CD4-positive, alpha-beta T cell treated with Interleukin-15 for 1 hour (primary cell): ENCODE measurements around the gene SGTA.

Experiments used
- DNase-seq: peaks from one replicate; pipeline ENCODE4 v3.0.0-alpha.2; 2020

The SGTA gene

GRCh38 chr19:2809387-2810140 lies 26.5 kb upstream of the SGTA start:
- no peak for DNase-seq

GRCh38 chr19:2808129-2808941 lies 25.3 kb upstream of the SGTA start:
- DNase-seq, result no peak

DNA sequence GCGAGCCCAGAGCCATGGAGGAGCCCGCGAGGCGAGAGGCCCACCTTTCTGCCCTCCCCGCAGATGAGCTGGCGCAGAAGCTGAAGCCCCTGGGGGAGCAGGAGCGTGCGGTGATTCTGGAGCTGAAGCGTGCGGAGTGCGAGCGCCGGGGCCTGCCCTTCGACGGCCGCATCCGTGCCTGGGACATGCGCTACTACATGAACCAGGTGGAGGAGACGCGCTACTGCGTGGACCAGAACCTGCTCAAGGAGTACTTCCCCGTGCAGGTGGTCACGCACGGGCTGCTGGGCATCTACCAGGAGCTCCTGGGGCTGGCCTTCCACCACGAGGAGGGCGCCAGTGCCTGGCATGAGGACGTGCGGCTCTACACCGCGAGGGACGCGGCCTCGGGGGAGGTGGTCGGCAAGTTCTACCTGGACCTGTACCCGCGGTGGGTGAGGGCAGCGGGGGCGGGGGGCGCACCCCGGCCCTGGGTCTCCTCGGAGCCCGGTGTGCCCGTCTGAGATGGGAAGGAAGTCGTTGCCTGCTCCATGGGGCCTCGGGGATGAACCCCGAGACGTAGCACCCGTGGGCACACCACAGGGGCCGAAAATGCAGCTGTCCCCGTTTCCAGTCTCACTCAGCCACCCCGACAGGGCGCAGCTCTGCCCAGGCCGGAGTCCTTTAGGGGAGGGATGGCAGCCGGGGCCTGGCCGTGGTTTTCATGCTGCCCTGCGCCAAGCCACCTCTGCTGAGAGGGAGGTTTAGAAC lies 24.5 kb upstream of the SGTA start:
- DNase-seq, result no peak

DNA sequence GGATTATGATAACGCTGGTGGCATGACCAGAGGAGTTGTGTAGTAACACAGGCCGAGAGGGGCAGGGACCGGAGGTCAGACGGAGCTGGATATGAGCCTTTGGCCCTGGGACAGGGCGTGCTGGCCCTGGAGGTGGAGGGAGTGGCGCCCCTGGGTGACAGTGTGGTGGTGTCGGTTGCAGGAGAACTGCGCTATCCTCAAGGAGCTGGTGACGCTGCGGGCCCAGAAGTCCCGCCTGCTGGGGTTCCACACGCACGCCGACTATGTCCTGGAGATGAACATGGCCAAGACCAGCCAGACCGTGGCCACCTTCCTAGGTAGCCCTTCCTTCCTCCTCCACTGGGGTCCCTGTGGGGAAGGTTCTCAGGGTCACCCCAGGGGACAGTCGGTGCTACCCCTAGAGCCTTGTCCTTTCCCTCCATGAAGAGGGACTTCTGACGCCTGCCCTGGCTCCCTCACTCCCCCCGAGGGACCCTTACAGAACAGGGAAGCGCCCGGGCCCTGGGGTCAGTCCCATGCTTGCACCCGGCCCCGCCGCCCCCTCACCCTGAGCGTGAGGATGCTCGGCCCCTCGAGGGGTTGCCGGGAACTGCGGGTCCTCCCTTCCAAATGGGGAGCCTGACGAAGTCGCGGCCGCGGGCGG lies 23.8 kb upstream of the SGTA start:
- DNase-seq, result no peak

DNA sequence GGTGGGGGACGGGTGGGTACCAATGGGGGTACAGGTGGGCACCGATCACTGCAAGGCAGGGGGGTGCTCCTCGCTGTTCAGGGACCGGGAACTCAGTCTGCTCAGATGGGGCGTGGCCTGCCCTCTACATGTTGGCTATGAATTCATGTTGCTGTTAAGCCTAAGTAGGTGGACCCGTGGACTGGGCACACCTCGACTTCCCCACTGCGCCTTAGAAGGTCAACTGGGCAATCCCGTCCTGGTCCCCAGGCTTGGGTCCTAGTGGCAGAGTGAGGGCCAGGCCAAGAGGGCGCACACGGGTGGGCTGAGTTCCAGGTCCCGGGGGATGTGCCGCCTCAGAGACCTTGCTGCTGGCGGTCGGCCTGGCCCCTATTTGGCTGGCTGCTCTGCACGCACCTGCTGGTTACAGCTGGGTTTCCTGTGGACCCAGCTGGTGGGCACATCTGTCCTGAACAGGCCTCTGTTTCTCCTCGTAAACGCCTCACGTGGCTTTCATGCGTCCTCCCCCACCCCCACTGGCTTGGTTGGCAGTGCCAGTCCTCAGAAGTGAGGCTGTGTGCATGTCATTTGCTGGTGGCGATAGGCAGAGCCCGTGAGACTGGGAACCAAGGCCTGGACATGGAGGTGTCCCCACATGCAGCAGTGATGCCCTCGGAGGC lies 23.0 kb upstream of the SGTA start:
- no peak for DNase-seq

GRCh38 chr19:2805261-2805900 lies 22.3 kb upstream of the SGTA start:
- no peak for DNase-seq

DNA sequence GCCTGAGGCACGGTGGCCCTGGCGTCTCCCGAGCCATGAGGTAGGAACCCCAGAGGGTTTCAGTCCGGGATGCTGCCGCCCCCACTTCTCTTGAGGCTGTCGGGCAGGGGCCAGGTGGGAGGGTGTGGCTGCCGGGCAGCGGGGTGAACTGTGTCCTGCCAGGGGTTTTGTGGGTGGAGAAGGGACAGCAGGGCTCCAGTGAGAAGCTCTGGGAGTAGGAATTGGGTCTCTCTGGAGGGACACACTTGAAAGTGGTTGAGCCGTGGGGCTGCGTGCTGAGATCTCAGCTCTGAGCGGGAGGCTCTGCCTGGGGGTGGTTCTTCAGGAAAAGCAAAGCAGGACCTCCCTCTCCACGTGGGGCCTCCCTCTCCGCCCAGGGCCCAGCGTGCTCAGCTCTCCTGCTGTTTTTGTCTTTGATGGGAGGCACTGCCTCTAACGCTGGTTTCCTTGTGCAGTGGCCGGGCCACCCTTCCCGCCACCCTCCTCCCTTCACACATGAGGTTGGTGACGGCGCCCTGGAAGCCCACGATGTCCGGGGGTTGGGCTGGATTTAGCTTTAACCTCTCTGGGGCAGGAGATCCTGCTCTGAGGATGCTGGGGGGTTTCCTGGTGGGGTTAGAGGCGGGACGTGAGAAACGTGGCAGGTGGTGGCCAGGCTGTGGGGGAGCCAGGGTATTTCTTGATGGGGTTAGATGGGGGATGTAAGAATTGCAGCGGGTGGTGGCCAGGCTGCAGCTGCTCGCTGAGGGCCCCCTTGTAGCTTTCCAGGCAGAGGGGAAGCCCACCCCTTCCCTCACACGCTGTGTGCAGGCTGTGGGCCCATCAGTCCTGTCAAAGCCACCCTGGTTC lies 21.3 kb upstream of the SGTA start:
- no peak for DNase-seq

GRCh38 chr19:2803486-2804155 lies 20.5 kb upstream of the SGTA start:
- no peak for DNase-seq

DNA sequence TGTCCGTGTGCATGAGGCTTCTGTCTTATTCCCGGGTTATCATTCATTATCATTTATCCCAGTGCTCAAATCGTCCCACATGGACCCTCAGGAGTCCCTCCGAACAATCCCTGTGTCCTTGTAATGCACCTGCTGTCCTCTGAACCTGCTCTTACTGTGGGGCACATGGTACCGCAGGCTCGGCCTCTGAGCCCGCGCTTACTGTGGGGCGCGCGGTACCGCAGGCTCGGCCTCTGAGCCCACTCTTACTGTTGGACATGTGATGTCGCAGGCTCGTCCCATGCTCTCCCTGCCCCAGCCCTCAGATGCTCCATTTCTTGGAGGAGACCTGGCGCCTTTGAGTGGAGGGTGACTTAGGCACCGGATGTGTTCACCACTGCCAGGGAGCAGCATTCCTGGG lies 19.8 kb upstream of the SGTA start:
- DNase-seq, result no peak

- DNase-seq, result no peak
Measured at GRCh38 chr19:2800506-2800905, 17.4 kb upstream of the SGTA start.

DNA sequence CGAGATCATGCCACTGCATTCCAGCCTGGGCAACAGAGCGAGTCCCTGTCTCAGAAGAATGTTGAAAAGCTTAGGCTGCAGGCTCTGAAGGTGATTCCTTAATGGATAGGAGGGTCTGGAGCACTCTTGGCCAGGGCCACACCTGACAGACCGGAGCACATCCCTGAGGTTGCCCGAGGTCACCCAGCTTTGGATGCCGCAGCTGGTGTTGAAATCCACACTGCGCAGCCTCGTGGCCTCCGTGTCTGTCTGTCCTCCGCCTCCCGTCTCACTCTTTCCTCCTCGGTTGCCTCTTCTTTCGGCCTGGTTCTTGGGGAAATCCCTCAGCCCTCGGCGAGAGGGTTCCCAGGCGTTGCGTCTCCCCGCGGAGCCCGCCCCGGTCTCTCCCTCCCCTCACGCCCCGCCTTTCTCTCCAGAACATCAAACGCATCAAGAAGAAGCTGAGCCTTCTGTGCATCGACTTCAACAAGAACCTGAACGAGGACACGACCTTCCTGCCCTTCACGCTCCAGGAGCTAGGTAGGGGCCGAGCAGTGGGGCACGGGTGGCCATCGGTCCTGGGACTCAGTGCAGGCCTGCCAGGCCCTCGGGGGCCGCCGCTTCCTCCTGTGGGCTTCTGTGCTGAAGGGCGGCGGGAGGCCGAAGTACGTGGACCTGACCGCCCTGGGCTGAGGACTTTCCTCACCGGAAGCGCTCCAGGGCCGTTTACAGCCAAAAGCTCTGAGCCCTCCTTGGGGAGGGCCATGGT lies 16.4 kb upstream of the SGTA start:
- DNase-seq, result no peak

GRCh38 chr19:2798733-2799132 lies 15.7 kb upstream of the SGTA start:
- DNase-seq, result no peak

- no peak for DNase-seq
Measured at GRCh38 chr19:2798158-2798685, 15.1 kb upstream of the SGTA start.

- DNase-seq, result no peak
Measured at GRCh38 chr19:2797280-2797679, 14.2 kb upstream of the SGTA start.

GRCh38 chr19:2796659-2797266 lies 13.7 kb upstream of the SGTA start:
- no peak for DNase-seq

DNA sequence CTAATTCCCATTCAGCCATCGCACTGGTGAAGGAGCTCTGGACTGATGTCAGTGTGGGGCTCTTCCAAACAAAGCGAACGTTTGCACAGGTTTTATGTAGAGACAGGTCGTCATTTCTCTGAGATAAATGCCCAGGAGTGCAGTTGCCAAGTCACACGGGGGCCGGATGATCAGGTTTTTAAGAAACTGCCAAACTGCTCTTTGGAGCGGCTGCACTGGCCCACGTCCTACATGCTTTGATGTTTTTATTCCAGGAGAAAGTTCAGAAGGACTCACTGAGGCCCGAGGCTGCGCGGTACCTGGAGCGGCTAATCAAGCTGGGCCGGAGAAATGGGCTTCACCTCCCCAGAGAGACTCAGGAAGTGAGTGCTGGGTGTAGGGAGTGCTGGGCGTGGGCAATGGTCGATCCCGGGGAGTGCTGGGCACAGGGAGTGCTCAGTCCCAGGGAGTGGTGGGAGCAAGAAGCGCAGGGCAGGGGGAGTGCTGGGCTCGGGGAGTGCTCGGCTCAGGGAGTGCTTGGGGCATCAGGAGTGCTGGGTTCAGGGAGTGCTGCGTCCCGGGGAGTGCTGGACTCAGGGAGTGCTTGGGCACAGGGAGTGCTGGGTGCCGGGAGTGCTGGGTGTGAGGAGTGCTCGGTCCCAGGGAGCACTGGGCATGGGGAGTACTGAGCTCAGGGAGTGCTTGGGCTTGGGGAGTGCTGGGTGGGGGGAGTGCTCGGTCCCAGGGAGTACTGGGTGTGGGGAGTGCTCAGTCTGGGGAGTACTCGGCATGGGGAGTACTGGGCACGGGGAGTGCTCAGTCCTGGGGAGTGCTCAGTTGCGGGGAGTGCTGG lies 13.0 kb upstream of the SGTA start:
- no peak for DNase-seq

- no peak for DNase-seq
Measured at GRCh38 chr19:2793577-2793976, 10.5 kb upstream of the SGTA start.

- DNase-seq, result no peak
Measured at GRCh38 chr19:2793126-2793525, 10.1 kb upstream of the SGTA start.
